A172 (cell line): ENCODE measurements around the gene IL19. TPM values are rescaled to one million over a fixed set of nuclear protein-coding genes. Genes with fewer than 3 reads are reported as not detected.
A peak's percentile ranks its signal among the peaks of the same experiment; 100 is the strongest.

Experiments
- DNase-seq: peaks from one replicate; pipeline ENCODE4 v3.0.0-alpha.2; 2015; ENCODE audit warnings: low spot score
- total RNA-seq: library from RNA; depleted of rRNA; stranded (reverse); fragments of >200 nt; shearing (Covaris generic); gene quantifications from 2 replicates; pipeline ENCODE4 v1.2.3, GENCODE V29; 2014; rRNA removed

Gene IL19, protein sequence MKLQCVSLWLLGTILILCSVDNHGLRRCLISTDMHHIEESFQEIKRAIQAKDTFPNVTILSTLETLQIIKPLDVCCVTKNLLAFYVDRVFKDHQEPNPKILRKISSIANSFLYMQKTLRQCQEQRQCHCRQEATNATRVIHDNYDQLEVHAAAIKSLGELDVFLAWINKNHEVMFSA
- total RNA-seq = not detected in 2 replicates

DNA sequence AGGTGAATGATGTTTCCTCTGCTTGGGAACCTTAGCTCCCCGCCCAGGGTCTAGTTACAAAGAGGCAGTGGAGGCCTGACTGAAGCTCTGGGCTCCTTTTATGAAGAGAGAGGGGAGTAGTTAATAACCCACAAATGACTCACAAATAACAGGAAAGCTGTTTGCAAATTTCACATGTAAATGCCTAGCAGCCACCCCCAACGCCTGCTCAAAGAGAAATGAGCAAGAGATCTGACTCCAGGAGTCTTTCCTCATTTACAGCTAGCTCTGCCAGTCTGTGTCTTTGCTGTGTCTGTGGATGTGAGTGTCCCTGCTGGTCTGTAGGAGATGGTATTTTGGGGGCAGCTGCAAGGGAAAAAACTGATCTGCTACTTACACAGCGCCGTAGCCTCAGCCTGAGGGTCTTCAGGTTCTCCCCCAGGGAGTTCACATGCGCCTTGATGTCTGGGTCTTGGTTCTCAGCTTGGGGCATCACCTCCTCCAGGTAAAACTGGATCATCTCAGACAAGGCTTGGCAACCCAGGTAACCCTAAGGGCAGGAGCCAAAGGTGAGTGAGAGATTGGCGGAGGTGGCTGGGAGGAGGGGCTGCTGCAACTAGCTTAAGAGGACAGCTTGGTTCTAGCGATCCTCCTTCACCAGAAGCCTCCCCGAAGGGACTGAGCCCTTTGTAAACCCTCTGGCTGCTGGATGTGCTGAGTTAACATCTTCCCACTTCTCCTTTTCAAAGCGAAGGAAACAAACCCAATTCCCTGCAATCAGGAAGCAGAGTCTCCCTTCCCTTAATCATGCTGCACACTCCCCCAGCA is at the start of gene IL19:
TSS of gene IL19 (plus strand) at position 243 of the 807 bp plus-strand sequence. CDS start 65,890 bp downstream, outside the sequence.
- no peak for DNase-seq

DNA sequence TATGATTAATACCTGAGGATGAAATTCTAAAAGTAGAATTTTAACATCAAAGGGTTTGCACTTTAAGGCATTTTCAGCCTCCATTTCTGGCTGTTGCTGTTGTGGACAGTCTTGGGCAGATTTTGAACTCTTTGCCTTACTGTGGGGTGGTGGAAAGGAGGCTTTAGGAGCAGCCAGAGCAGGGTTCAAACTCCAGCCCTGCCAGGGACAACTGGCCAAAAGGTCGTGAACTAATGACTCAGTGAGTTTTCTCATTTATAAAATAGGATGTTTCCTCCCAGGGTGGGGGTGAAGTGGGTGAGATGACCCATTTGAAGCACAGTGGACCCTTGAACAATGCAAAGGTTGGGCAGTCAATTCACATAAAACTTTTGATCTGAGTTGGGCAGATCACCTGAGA is 49.1 kb upstream of the IL19 start:
- no peak for DNase-seq

- no peak for DNase-seq
These were observed 47.7 kb upstream of the IL19 start for GRCh38 chr1:206722751-206723461.

DNA sequence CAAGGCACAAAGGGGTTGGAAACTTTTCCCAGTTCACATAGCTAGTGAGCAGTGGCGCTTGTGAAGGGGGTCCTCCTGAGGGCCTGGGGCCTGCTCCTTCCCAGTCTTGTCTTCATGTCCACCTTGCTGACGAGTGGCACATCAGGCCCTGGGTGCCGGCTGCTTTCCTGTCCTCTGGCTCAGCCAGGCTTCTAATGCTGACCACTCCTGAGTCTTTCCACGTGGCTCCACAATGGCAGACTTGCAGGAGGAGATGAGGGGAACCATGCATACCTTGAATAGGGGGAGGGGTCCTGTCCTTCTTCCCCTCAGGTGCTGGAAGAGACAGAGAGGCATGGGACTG is 47.1 kb upstream of the IL19 start:
- DNase-seq = no peak

DNA sequence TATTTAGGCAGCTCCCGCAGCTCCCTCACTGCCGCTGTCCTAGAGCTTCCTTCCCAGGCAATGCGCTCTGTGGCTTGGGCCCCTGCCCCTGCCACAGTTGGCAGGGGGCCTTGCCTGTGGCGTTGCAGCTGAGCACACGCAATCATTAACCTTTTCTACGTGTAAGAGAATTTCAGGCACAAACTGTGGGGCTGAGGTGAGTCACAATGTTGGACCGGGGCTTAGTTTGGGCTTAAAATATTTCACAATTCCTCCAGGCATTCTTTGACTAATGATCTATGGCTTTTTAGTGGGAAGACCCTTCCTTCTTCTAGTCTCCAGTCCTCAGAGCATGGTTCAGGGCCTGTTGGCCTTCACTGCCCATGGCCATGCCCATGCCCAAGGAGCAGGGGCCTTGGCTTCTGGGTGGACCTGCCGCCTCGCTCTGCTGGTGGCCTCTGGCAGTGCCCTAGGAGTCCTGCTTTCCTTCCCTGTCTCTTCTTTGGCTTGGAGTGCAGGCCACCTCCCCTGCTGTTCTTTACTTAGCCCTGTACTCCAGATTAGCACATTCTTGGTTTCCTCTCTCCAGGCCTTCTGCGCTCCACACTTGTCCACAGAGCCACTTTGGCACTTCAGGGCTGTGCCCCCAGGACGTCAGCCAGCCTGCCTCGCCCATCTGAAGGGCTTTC is 46.6 kb upstream of the IL19 start:
- peak; percentile 39 for DNase-seq

- no peak for DNase-seq
These were observed 45.2 kb upstream of the IL19 start for GRCh38 chr1:206725109-206725963.

- DNase-seq = no peak
These were observed 42.4 kb upstream of the IL19 start for GRCh38 chr1:206727981-206728696.

DNA sequence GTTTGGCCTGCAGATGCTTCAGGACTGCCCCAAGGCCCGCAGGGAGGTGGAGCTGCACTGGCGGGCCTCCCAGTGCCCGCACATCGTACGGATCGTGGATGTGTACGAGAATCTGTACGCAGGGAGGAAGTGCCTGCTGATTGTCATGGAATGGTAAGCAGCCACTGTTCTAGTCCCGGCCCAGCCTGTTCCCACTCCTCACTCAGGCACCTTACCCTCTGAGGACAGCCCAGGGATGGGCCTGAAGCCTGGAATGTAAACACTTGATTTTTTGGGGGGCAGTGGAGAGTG is 41.9 kb upstream of the IL19 start:
- no peak for DNase-seq

DNA sequence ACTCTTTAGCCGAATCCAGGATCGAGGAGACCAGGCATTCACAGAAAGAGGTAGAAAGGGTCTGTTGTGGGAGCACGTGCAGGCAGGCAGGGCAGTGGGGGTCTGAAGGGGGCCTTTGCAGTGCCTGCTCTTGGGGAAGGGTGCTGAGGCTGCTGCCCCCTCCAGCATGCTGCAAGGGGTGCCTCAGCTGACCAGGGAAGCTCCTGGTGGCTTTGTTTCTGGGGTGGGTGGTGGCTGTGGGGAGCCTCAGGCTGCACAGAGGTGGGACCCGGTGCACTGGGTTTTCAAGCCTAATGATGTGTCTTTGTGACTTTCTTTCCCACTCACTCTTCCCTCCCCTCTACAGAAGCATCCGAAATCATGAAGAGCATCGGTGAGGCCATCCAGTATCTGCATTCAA is 41.5 kb upstream of the IL19 start:
- no peak for DNase-seq

DNA sequence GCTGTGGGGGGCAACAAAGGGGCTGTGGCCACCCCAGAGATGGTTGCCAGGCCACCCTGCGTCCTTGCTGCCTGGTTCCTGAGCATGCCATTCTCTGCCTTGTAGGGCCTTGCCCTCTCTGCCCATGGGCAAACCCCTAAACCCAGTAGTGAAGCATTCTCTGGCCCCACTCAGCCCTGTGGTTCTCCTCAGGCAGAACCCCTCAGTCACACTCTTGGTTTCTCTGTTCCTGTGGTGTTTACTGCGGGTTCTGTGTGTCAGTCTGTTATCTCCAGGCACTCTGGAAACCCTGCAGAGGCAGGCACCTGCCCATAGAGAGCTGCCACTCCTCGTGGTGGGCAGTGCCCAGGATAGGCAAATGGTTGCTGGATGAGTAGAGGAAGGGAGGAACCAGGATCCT is 41.1 kb upstream of the IL19 start:
- no peak for DNase-seq

GRCh38 chr1:206732508-206732907 is 38.1 kb upstream of the IL19 start:
- DNase-seq = no peak

GRCh38 chr1:206732992-206733391 is 37.6 kb upstream of the IL19 start:
- DNase-seq = no peak

GRCh38 chr1:206734499-206735142 is 36.0 kb upstream of the IL19 start:
- DNase-seq = peak; percentile 50

DNA sequence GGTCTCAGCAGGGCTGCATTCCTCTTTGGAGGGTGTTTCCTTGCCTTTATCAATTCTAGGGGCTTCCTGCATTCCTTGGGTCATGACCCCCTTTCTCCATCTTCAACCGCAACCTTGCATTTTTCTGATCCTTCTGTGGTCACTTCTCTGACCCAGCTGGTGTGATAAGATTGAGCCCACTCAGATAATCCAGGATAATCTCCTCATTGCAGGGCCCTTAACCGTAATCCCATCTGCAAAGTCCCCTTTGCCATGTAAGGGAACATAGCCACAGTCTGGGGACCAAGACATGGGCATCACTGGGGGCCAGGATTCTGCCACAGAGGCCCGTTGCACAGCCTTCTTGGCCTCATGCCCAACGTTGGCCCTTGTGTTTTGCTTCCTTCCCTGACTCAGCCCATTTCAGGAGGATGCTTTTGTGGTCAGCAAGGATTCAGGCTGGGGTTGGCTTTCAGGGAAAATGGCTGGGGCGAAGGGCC is 35.0 kb upstream of the IL19 start:
- DNase-seq = peak; percentile 47

GRCh38 chr1:206736878-206737728 is 33.5 kb upstream of the IL19 start:
- no peak for DNase-seq

GRCh38 chr1:206737729-206738201 is 32.8 kb upstream of the IL19 start:
- no peak for DNase-seq

DNA sequence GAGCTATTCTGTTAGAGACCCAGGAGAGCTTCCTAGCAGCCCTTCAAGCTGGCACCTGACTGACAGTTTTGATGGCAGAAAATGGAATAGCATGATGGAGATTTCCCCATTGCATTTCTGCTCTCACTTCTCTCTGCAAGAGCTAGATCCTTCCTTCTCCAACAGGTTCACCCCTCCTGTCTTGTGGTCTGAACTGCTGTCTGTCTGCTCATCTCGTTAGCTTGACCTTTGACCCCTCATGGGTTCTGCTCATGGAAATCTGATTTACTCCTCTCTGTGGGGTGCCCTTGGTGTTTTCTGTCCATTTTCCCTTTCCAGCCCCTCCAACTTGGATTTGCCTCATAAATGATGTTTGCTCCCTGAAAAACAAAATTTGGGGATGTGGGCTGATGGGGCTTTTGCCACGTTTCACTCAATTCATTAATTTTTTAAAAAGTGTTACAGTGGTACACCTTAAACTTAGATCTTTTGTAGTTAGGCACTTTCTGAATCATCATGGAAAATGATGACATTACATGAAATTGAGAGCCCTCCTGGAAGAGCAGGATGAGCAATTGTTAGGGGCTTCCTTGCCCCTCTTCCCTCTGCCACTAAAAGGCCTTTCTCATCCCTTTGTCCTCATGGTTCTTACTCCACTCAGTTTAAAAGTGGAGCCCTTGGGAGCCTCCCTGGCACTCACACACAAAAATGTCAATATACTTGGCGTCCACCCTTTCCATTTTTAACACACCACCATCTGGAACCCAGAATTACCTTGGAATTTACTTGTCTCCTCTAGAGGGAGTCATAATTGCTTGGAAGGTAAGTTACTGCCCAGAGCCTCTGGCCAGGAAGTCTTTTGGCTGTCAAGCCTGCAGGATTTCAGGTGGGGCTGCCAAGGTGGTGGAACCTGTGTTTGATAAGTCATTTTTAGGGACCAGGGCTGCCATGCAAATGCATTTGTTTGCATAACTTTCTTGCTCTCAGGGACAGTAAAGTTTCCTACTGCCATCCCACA is 31.9 kb upstream of the IL19 start:
- DNase-seq = peak; percentile 33
